22Rv1 (cell line): ENCODE results near the gene ZBED2.

ENCODE experiments used
- CTCF ChIP-seq: fragments of 450-650 bp; IDR thresholded peaks from 2 replicates; pipeline ENCODE4 v1.5.1; 2017; ENCODE audit warnings: mild to moderate bottlenecking
- ZFX ChIP-seq: fragments of 450-650 bp; IDR thresholded peaks from 2 replicates; pipeline ENCODE4 v1.6.1; 2017; ENCODE audit warnings: antibody characterized with exemption, borderline replicate concordance

DNA sequence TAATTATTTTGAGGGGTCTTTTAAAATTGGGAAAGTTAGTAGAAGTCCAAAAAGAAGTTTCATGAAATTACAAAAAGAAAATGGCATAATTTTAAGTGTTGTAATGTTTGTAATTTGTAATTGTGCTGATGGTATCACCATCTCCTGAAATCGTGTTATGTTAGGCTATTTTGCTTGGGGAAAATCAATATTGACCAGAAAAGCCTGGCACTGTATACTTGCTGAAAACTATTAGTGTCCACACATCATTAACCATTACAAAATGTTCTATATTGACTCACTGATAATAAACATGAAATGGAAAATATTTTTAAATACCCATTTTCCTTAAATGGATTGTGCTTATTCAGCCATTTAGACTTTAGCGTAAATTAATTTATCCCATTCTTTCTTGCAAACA lies 40.3 kb upstream of the ZBED2 start:
- no peak for TF ChIP-seq CTCF
- TF ChIP-seq ZFX, result no peak
